MG63 (cell line): ENCODE results near the gene ASB15. TPM values are rescaled to one million over a fixed set of nuclear protein-coding genes. Genes with fewer than 3 reads are reported as not detected.

ENCODE experiments used
- DNase-seq: peaks from one replicate; pipeline ENCODE4 v3.0.0-alpha.2; 2020
- H3K27me3 ChIP-seq: fragments of 250-450 bp; sonication (Bioruptor Pico); 2 replicates; pipeline ENCODE4 v1.5.1; 2020; ENCODE audit warnings: mild to moderate bottlenecking, moderate library complexity
- H3K36me3 ChIP-seq: fragments of 250-450 bp; sonication (Bioruptor Pico); 2 replicates; pipeline ENCODE4 v1.5.1; 2020; ENCODE audit warnings: mild to moderate bottlenecking, moderate library complexity
- H3K4me3 ChIP-seq: fragments of 250-450 bp; sonication (Bioruptor Pico); 2 replicates; pipeline ENCODE4 v1.5.1; 2020; ENCODE audit warnings: mild to moderate bottlenecking, moderate library complexity
- H3K9me3 ChIP-seq: fragments of 250-450 bp; sonication (Bioruptor Pico); 2 replicates; pipeline ENCODE4 v1.5.1; 2020; ENCODE audit warnings: mild to moderate bottlenecking, moderate library complexity
- total RNA-seq: library from RNA; depleted of rRNA; stranded (reverse); fragments of >200 nt; shearing (Covaris generic); gene quantifications from 2 replicates; pipeline ENCODE4 v1.2.3, GENCODE V29; 2014; ENCODE audit warnings: low replicate concordance; rRNA removed

The ASB15 gene
- total RNA-seq, 1 experiment from 2014 or later, result not detected

GRCh38 chr7:123666492-123666891 lies 64.9 kb downstream of the ASB15 start:
- H3K27me3 ChIP-seq, result no peaks in the 10 kb centered on the region
- H3K4me3 ChIP-seq, result no peak overlapping the region
- H3K9me3 ChIP-seq, result no peaks in the 10 kb centered on the region
- no peak for DNase-seq
- H3K36me3 ChIP-seq, result no peaks in the 10 kb centered on the region

- no peak for DNase-seq
- Histone ChIP-seq H3K4me3 (no peak overlapping the region), H3K36me3 (no peaks in the 10 kb centered on the region), H3K9me3 (no peaks in the 10 kb centered on the region), H3K27me3 (no peaks in the 10 kb centered on the region)
Observed at GRCh38 chr7:123669485-123669884, 67.9 kb downstream of the ASB15 start.

GRCh38 chr7:123673137-123673732 lies 71.6 kb downstream of the ASB15 start:
- H3K36me3 ChIP-seq, result no peaks in the 10 kb centered on the region
- no peak overlapping the region for H3K4me3 ChIP-seq
- no peaks in the 10 kb centered on the region for H3K27me3 ChIP-seq
- DNase-seq, result no peak
- no peaks in the 10 kb centered on the region for H3K9me3 ChIP-seq

GRCh38 chr7:123673752-123674398 lies 72.3 kb downstream of the ASB15 start:
- no peak for DNase-seq
- Histone ChIP-seq H3K9me3 (no peaks in the 10 kb centered on the region), H3K4me3 (no peak overlapping the region), H3K27me3 (no peaks in the 10 kb centered on the region), H3K36me3 (no peaks in the 10 kb centered on the region)

- Histone ChIP-seq H3K36me3 (no peaks in the 10 kb centered on the region), H3K9me3 (no peaks in the 10 kb centered on the region), H3K4me3 (no peak overlapping the region), H3K27me3 (no peaks in the 10 kb centered on the region)
- no peak for DNase-seq
Observed at GRCh38 chr7:123674399-123675180, 73.0 kb downstream of the ASB15 start.

- DNase-seq, result no peak
- no peaks in the 10 kb centered on the region for H3K36me3 ChIP-seq
- H3K9me3 ChIP-seq, result no peaks in the 10 kb centered on the region
- no peaks in the 10 kb centered on the region for H3K27me3 ChIP-seq
- H3K4me3 ChIP-seq, result no peak overlapping the region
Observed at GRCh38 chr7:123675181-123675473, 73.5 kb downstream of the ASB15 start.

GRCh38 chr7:123677061-123677715 lies 75.6 kb downstream of the ASB15 start:
- Histone ChIP-seq H3K27me3 (no peaks in the 10 kb centered on the region), H3K4me3 (no peak overlapping the region), H3K9me3 (no peaks in the 10 kb centered on the region), H3K36me3 (peaks cover 5% of the 10 kb centered on the region)
- DNase-seq, result no peak

- no peaks in the 10 kb centered on the region for H3K27me3 ChIP-seq
- H3K9me3 ChIP-seq, result no peaks in the 10 kb centered on the region
- no peak for DNase-seq
- peaks cover 9% of the 10 kb centered on the region for H3K36me3 ChIP-seq
- H3K4me3 ChIP-seq, result no peak overlapping the region
Observed at GRCh38 chr7:123679614-123680013, 78.0 kb downstream of the ASB15 start.

- H3K4me3 ChIP-seq, result no peak overlapping the region
- DNase-seq, result no peak
- no peaks in the 10 kb centered on the region for H3K9me3 ChIP-seq
- peaks cover 9% of the 10 kb centered on the region for H3K36me3 ChIP-seq
- H3K27me3 ChIP-seq, result no peaks in the 10 kb centered on the region
Observed at GRCh38 chr7:123680580-123680979, 79.0 kb downstream of the ASB15 start.

GRCh38 chr7:123681561-123681960 lies 79.9 kb downstream of the ASB15 start:
- Histone ChIP-seq H3K9me3 (no peaks in the 10 kb centered on the region), H3K27me3 (no peaks in the 10 kb centered on the region), H3K4me3 (no peak overlapping the region), H3K36me3 (peaks cover 9% of the 10 kb centered on the region)
- DNase-seq, result no peak

GRCh38 chr7:123682690-123683089 lies 81.1 kb downstream of the ASB15 start:
- H3K27me3 ChIP-seq, result no peaks in the 10 kb centered on the region
- H3K4me3 ChIP-seq, result no peak overlapping the region
- H3K9me3 ChIP-seq, result no peaks in the 10 kb centered on the region
- DNase-seq, result no peak
- peaks cover 9% of the 10 kb centered on the region for H3K36me3 ChIP-seq

GRCh38 chr7:123687161-123687560 lies 85.5 kb downstream of the ASB15 start:
- Histone ChIP-seq H3K27me3 (no peaks in the 10 kb centered on the region), H3K9me3 (no peaks in the 10 kb centered on the region), H3K4me3 (no peak overlapping the region), H3K36me3 (peaks cover 3% of the 10 kb centered on the region; the same call in 1 of the 2 replicates)
- no peak for DNase-seq

GRCh38 chr7:123687727-123688126 lies 86.1 kb downstream of the ASB15 start:
- H3K9me3 ChIP-seq, result no peaks in the 10 kb centered on the region
- no peaks in the 10 kb centered on the region for H3K27me3 ChIP-seq
- no peak for DNase-seq
- H3K36me3 ChIP-seq, result peaks cover 4% of the 10 kb centered on the region; the same call in 1 of the 2 replicates
- H3K4me3 ChIP-seq, result no peak overlapping the region

Other genes starting within 250 kb of the ASB15 start
- not detected in 2 replicates for gene IQUB, start 67.2 kb upstream of the ASB15 start, total RNA-seq
- gene NDUFA5, start 44.0 kb upstream of the ASB15 start, total RNA-seq, result 15.9 and 36.5 TPM in 2 replicates
- gene LMOD2, start 54.0 kb downstream of the ASB15 start, total RNA-seq, result not detected in 2 replicates
- 1.4 TPM in 2 replicates for gene WASL, start 147.2 kb downstream of the ASB15 start, total RNA-seq
- not detected in 2 replicates for gene HYAL4, start 243.3 kb downstream of the ASB15 start, total RNA-seq